ENCODE measurements around the gene RB1.
"Not testable (repeated sequence)": the region's sequence is repeated elsewhere in the genome, so short reads cannot be mapped to it uniquely, and the experiment has no call there.

GRCh38 chr13:48426755-48427298 lies 123.3 kb downstream of the RB1 start:
- TF ChIP-seq CTCF, POLR2A (IDR thresholded peaks at IDR 0.05): not testable (repeated sequence)
